Nephron (organoid): ENCODE measurements around the gene APOBEC3G.

ENCODE experiments used
- H3K27ac Mint-ChIP-seq, 3 experiments: 2 replicates each; pipeline ENCODE4 v1.8.0; 2020; ENCODE audit warnings: mixed read lengths in 3 of 3, mild to moderate bottlenecking in 2 of 3, moderate library complexity in 1 of 3
- H3K27me3 Mint-ChIP-seq: 2 replicates; pipeline ENCODE4 v1.8.0; 2021; ENCODE audit warnings: low read depth, mild to moderate bottlenecking, moderate library complexity, mixed read lengths
- H3K36me3 Mint-ChIP-seq: 2 replicates; pipeline ENCODE4 v1.8.0; 2020; ENCODE audit warnings: low read depth, mixed read lengths
- H3K4me1 Mint-ChIP-seq: 2 replicates; pipeline ENCODE4 v1.8.0; 2020; ENCODE audit warnings: mixed read lengths
- H3K4me3 Mint-ChIP-seq, 3 experiments: 2 replicates each; pipeline ENCODE4 v1.8.0; 2020; ENCODE audit warnings: mild to moderate bottlenecking in 3 of 3, mixed read lengths in 3 of 3, moderate library complexity in 2 of 3
- H3K9me3 Mint-ChIP-seq: 2 replicates; pipeline ENCODE4 v1.8.0; 2020; ENCODE audit warnings: mixed read lengths
- CTCF ChIP-seq, 3 experiments: fragments of 200-600 bp; sonication (generic); IDR thresholded peaks; one replicate each; pipeline ENCODE4 v1.5.0; 2021; ENCODE audit warnings: antibody characterized with exemption in 3 of 3; ENCODE audit not compliant: unreplicated experiment in 3 of 3

The APOBEC3G gene

DNA sequence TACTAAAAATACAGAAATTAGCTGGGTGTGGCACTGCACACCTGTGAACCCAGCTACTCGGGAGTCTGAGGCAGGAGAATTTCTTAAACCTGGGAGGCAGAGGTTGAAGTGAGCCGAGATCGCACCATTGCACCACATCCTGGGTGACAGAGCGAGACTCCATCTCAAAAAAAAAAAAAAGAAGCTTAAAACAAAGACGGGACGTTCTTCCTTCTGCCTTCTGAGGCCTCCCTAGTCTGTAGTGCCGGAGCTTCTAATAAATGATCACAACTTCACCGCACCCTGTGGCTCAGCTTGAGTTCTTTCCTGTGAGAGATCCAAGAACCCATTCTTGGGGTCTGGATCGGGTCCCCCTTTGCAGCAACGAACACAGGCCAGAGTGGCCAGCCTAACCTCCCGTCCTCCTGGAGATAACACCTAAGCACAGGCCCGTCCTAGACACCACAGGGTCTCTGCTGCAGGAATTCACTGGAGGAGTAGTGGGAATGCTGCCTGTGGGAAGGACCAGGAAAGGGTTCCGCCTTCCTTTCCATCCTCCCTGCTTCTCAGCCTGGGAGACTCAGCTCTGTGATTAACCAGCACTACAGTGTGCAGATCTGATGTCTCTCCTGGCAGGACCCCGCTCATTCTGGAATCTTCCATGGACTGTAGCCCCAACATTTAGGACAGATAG lies 17.8 kb downstream of the APOBEC3G start:
- Mint-ChIP-seq H3K36me3 (no peaks in the 10 kb centered on the region), H3K27ac (no peak overlapping the region), H3K27me3 (peaks cover 11% of the 10 kb centered on the region), H3K9me3 (no peaks in the 10 kb centered on the region), H3K4me3 (no peak overlapping the region), H3K4me1 (peaks cover 5% of the 10 kb centered on the region)
- no peak for TF ChIP-seq CTCF (IDR thresholded peaks at IDR 0.05; ENCODE audit: unreplicated experiment in 3 of 3)

DNA sequence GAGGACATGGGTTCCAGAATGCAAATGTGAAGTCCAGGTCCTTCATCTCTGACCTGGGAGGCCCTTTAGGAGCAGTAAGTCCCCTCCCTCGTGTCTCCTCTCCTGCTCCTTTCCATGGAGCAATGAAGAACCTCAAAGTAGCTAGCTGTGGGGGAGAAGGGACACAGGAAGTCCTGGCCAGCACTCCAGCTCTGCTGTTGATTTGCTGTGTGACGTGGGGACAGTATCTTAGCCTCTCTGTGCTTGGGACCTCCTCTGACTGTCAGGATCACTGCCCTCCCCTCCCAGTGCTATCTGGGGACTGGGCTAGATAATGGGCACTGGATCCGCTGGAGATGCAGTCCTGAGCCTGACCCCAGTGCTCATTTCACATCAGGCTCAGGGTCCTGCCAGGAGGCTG lies 18.9 kb downstream of the APOBEC3G start:
- Mint-ChIP-seq H3K36me3 (no peaks in the 10 kb centered on the region), H3K9me3 (no peaks in the 10 kb centered on the region), H3K4me3 (no peak overlapping the region), H3K4me1 (peaks cover 12% of the 10 kb centered on the region), H3K27me3 (peaks cover 14% of the 10 kb centered on the region), H3K27ac (no peak overlapping the region)
- no peak for TF ChIP-seq CTCF (IDR thresholded peaks at IDR 0.05; ENCODE audit: unreplicated experiment in 3 of 3)

DNA sequence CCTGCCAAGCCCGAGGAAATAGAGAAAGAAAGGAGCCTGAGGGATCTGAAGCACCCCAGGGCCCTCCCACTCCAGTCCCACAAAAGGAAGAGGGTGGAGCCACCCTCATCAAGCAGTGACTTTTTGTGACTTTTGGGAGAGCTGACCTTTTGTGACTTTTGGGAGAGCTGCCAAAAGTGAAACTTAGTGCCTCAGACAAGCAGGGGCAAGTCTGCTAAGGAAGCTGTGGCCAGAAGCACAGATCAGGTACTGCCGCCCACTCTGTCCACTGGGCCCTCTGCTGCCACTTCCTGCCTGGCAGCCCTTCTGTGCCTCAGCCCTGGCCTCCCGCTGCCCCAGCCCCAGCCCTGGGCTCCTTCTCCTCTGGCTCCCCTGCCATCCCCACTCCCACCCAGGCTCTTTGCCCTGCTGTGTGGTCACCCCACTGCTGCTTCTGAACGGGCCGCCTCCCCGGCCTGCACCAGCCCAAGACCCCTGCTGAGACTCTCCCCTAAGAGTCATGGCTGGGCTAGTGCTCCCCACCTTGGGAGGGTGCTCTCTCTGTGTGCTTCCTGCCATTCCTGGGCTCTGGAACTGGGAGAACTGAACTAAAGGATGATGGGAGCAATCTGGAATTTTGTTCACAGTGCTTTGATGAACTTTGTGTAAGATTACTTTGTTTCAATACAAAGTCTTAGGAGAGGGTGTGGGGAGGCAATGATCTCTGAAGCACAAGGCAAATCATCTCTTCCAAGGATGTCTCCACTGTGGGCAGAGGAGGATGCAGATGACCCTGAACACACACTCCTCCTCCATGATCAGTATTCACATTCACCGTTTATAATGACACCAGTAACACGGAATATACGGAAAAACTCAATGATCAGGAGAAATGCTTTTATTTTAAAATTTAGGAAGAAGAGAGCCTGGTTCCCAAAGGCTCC lies 20.3 kb downstream of the APOBEC3G start, which contains the start of gene APOBEC3H:
TSS of gene APOBEC3H (plus strand) at position 147 of the 923 bp plus-strand sequence. CDS start 3,035 bp downstream, outside the sequence.
- TF ChIP-seq CTCF (IDR thresholded peaks at IDR 0.05; ENCODE audit: unreplicated experiment in 3 of 3) = no peak
- Mint-ChIP-seq H3K9me3 (no peaks in the 10 kb centered on the region), H3K4me3 (no peak within 1 kb of the TSS), H3K36me3 (no peaks in the 10 kb centered on the region), H3K4me1 (peaks cover 12% of the 10 kb centered on the region), H3K27me3 (peaks cover 8% of the 10 kb centered on the region), H3K27ac (peak within 1 kb of the TSS; percentile 62 to 82 (median 76))

DNA sequence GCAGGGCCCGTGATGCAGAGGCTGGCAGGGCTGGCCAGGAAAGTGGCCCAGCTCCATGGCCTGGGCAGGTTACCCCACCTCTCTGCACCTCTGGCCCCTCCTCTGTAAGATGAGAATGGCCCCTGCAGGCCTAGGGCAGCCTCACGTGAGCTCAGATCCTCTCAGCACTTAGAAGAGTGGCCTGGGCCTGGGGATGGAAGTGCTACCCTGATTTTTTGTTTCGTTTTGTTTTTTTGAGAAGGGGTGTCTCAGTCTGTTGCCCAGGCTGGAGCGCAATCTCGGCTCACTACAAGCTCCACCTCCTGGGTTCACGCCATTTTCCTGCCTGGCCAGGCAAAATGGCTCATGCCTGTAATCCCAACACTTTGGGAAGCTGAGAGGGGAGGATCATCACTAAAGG lies 21.0 kb downstream of the APOBEC3G start:
- H3K9me3 Mint-ChIP-seq = no peaks in the 10 kb centered on the region
- no peak overlapping the region for H3K4me3 Mint-ChIP-seq
- H3K27ac Mint-ChIP-seq = peak overlapping the region in 2 of 3 experiments; percentile 62 to 76

GRCh38 chr22:39098576-39098975 lies 21.5 kb downstream of the APOBEC3G start:
- no peak overlapping the region for H3K27ac Mint-ChIP-seq
- H3K27me3 Mint-ChIP-seq = peaks cover 8% of the 10 kb centered on the region
- TF ChIP-seq CTCF (IDR thresholded peaks at IDR 0.05; ENCODE audit: unreplicated experiment in 3 of 3) = no peak
- no peaks in the 10 kb centered on the region for H3K9me3 Mint-ChIP-seq
- H3K36me3 Mint-ChIP-seq = no peaks in the 10 kb centered on the region
- no peak overlapping the region for H3K4me3 Mint-ChIP-seq
- H3K4me1 Mint-ChIP-seq = peaks cover 12% of the 10 kb centered on the region

More for the DNA sequence above, 21.0 kb downstream of the APOBEC3G start:
- H3K36me3 Mint-ChIP-seq = no peaks in the 10 kb centered on the region
- peaks cover 12% of the 10 kb centered on the region for H3K4me1 Mint-ChIP-seq
- H3K27me3 Mint-ChIP-seq = peaks cover 8% of the 10 kb centered on the region
- no peak for TF ChIP-seq CTCF (IDR thresholded peaks at IDR 0.05; ENCODE audit: unreplicated experiment in 3 of 3)
